GM21723 (cell line): ENCODE data around the gene HSF2BP.
"Not testable (repeated sequence)": the region's sequence is repeated elsewhere in the genome, so short reads cannot be mapped to it uniquely, and the experiment has no call there.

Experiments used
- ATAC-seq: cut with Tn5 transposase; IDR thresholded peaks from one replicate; pipeline ENCODE4 v1.9.1; 2021; ENCODE audit warnings: mild to moderate bottlenecking, moderate library complexity; ENCODE audit not compliant: unreplicated experiment

The HSF2BP gene

DNA sequence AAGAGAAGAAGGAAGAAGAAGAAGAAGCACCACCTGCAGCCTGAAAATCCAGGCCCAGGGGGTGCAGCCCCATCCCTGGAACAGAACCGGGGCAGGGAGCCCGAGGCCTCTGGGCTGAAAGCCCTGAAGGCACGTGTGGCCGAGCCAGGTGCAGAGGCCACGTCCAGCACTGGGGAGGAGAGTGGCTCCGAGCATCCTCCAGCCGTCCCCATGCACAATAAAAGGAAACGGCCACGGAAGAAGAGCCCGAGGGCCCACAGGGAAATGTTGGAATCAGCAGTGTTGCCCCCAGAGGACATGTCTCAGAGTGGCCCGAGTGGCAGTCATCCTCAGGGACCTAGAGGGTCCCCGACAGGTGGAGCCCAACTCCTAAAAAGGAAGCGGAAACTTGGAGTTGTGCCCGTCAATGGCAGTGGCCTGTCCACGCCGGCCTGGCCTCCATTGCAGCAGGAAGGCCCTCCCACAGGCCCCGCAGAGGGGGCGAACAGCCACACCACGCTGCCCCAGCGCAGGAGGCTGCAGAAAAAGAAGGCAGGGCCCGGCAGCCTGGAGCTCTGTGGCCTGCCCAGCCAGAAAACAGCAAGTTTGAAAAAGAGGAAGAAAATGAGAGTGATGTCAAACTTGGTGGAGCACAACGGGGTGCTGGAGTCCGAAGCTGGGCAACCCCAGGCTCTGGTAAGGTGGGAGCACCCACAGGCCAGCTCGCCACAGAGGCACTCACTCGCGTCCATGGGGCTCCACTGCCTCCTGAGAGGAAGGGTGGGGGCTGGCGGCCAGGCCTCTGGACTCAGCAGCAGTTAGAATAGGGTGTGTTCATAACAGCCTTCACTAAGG is 28.5 kb upstream of the HSF2BP start:
- no peak for ATAC-seq

DNA sequence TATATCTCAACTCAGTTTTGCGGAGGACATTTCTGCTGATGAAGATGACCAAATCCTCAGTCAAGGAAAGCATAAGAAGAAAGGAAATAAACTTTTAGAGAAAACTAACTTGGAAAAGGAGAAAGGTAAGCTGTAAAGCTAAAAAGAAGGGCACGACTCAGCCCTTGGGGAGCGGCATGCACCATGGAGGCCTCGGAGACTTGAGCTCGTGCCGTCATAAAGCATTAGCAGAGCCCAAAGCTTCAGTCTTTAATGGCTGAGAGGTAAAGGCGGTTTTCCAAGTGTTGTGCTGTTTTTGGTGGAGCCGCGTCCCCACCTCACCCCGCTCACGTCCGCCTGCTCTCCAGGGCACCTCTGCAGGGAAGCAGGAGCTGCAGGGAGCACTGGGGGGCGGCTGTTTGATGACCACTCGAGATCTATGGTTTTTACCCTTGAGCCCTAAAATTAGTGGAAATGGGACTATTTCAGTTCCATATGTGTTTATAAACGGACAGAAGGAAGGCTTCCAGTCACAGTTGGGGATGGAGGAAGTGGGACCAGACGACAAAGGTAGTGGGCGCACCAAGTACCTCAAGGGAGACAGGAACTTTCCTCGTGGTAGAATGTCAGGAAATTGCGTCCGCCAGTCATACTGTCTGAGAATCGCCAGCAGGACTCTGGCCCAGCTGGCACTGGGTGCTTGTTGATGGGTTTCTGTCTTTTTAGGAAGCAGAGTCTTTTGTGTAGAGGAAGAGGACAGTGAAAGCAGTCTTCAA is 27.7 kb upstream of the HSF2BP start:
- no peak for ATAC-seq

DNA sequence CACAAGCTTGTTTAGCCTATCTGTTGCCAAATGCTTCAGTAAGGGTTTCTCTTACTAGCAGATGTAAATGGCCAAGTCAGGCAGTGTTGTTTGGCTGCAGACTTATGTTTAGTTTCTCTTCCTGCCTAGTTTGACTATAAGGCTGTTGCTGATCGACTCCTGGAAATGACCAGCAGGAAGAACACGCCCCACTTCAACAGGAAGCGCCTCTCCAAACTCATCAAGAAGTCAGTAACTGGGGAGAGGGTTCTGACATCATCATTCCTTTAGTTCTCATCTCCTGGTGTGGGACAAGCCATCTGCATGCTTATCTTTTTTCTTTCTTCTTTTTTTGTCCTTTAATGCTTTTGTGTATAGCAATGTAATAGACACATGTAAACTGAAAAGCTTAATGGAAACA is 25.1 kb upstream of the HSF2BP start:
- no peak for ATAC-seq

DNA sequence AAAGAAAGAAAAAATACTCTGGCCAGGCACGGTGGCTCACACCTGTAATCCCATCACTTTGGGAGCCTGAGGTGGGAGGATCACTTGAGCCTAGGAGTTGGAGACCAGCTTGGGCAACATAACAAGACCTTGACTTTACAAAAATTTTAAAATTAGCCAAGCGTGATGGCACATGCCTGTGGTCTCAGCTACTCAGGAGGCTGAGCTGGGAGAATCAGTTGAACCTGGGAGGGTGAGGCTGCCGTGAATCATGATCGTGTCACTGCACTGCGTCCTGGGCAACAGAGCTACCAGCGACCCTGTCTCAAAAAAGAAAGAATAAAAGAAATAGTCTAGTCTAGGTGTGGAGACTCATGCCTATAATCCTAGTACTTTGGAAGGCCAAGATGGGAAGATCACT is 22.4 kb upstream of the HSF2BP start:
- no peak for ATAC-seq

DNA sequence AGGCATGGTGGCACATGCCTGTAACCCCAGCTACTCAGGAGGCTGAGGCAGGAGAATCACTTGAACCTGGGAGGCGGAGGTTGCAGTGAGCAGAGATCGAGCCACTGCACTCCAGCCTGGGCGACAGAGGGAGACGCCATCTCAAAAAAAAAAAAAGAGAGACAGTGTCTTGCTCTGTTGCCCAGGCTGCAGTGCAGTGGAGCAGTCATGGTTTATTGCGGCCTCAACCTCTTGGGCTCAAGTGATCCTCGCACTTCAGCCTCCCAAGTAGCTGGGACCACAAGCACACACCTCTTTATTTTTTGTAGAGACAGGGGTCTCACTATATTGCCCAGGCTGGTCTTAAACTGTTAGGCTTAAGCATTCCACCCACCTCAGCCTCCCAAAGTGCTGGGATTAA is 21.1 kb upstream of the HSF2BP start:
- ATAC-seq = not testable (repeated sequence)

DNA sequence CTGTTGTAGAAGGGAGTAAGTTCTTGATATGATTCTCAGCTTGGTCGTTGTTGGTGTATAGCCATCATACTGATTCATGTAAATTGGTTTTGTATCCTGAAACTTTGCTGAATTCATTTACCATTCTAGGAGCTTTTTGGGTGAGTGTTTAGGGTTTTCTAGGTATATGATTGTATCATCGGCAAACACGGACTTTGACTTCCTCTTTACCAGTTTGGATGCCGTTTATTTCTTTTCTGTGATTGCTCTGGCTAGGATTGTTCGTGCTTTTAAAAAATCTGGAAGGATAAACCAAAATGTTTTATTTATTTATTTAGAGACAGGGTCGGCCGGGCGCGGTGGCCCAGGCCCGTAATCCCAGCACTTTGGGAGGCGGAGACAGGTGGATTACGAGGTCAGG is 20.7 kb upstream of the HSF2BP start:
- no peak for ATAC-seq

DNA sequence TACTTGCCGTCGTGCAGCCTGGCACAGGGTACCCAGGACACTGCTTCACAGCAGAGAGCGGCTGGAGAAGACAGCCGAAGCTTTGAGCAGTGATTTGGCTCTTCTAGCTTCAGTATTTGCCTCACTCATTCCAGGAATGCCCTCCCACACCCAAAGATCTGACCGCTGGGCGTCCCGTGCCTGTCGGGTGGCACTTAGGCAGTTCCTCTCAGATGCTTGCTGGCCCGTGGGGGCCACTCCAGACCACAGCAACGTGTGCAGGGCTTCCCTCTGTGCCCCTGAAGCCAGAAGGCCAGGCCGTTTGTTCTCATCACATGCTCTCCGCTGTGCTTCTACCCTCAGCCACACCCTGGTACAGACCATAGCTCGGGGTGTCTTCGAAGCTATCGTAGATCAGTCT is 17.1 kb upstream of the HSF2BP start:
- no peak for ATAC-seq

DNA sequence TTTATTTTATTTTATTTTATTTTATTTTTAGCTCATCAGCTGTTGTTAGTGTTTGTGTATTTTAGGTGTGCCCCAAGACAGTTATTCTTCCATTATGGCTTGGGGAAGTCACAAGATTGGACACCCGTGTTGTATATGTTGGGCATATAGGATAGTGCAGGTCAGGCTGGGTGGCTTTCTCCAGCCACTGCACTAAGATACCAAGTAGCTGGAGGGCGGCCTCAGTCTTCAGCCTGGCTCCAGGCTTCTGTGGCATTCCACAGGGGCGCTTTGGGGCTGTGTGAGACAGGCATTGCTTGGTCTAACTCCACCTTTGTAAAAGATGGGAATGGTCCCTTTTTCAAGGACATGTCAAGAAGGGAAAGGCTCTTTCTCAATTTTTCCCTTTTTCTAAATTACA is 16.6 kb upstream of the HSF2BP start:
- no peak for ATAC-seq

DNA sequence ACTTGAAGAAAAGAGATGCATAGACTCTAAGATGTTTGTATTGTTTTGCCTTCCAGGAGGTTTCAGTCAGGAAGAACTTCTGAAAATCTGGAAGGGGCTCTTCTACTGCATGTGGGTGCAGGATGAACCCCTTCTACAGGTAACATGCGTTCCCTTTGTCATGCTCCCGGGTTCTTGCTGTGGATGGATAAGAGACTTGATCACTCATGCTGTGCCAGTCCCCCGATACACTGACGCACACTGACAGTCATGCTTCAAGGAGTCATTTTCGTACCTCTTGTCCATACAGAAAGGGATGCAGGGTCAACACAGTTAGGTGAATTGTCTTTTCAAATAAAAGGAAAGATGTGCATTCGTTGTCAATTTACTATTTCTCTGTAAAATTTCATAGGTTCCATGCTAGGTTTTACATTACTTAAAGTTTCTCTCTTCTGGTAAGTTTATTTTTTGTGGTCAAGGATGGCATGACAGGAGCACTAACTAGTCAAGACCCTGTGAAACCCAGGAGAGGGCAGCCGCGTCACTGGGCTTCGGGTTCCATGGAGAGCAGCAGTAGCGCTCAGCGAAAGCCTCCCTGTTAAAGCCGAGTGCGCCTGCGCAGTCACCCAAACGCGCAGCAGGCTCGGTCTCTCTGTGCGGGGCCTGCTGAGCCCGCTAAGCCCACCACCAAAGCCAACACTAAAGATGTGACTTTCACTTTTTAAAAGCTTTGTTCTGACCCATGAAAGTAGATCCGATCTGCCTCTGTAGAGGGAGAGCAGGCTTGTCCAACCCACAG is 10.7 kb upstream of the HSF2BP start:
- no peak for ATAC-seq

DNA sequence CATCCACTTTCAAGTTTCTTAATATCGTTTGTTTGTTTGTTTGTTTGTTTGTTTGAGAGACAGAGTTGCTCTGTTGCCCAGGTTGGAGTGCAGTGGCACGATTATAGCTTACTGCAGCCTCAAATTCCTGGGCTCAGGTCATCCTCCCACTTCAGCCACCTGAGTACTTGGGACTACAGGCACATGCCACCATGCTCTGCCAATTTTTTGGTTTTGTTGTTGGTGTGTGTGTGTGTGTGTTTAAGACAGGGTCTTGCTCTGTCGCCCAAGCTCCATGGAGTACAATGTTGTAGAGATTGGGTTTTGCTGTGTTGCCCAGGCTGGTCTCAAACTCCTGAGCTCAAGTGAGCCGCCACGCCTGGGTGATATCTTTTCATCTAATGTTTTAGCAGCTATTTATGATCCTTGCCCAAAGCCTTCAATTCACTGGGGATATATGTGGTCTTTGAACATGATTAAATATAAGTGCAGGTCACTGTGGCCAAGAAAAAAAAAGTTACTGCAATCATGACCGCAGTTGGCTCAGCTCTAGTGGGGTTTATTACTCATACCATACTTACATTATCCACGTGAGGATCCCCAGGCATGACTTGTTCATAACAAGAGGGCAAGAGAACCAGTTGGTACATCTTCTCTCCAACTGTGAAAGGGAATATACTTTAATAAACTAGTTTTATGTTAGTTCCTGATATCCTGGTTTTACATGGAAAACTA is 8.1 kb upstream of the HSF2BP start:
- no peak for ATAC-seq

DNA sequence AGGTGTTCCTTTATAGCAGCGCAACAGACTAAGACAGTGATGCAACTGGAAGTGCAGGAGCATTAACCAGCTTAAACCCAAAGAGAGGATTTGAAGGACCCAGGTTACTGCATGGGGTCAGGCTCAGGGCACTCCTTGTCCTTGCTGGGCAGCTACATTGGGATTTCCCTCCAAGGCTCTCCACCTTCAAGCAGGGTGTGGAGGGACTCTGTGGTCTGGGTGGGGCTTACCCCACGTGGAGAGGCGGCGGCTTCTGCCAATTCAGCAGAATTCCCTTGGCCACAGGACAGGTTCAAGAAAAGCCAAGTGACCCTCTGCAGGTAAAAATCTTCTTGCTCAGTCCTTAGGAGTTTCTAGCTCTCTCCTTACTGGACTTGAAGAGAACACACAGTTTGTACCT is 6.6 kb upstream of the HSF2BP start:
- ATAC-seq = no peak

DNA sequence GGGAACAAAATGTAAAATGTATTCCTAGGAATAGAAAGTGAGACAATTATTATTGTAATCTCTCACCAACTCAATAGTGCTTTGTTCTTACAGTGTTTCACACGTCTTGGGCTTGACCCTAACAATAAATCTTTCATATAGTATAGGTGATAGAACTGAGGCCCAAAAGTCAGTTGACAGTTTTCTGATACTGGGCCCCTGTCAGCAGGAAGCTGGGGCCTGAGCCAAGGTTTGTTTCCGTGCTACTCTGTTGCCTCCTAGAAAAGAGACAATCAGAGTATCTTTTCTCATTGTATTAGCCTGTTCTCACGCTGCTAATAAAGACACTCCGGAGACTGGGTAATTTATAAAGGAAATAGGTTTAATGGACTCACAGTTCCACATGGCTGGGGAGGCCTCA is 5.1 kb upstream of the HSF2BP start:
- no peak for ATAC-seq

DNA sequence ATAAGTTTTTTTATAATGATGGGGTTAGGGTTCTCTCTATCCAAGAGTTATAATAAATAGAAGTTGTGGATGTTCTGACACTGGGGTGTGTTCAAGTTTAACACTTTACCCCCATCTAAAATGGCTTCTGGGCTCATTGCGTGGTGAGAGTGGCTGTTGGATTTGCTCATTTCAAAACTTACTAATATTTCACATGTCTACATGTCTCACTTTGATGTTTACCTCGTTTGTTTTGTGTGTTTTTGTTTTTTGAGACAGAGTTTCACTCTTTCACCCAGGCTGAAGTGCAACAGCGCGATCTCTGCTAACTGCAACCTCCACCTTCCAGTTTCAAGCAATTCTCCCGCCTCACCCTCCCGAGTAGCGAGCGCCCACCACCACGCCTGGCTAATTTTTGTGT is 3.7 kb upstream of the HSF2BP start:
- ATAC-seq = no peak

DNA sequence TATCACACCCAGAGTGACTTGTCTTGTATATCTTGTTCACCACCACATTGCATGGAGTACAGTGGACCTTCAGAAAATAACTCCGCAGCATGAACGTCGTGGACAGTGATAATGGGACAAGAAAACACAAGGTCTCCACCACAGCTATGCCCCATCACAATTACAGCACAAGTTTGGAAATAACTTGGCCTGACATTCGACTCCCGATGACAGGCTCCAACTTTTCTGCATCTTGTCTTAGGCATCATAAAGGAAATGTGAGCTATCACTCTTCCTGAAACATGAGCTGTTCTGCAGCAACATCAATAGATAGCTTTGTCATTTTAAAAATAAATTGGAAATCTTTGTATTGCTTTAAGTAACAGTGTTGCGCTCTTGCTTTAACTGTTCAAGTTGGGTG is 3.0 kb upstream of the HSF2BP start:
- ATAC-seq = no peak

DNA sequence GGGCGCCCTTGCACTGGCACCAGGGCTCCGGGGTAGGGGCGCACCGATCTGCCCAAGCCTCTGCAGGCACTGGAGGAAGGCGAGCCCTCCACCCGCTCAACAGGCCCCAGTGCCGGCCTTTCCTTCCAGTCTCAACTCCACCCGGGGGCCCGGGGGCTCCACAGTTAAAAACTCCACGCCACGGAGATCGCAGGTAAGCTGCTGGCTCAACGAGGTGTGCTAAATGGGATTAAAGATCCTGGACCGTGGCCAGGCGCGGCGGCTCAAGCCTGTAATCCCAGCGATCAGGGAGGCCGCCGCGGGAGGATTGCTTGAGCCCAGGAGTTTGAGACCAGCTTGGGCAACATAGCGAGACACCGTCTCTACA is 536 bp downstream of the HSF2BP start:
- no peak for ATAC-seq

DNA sequence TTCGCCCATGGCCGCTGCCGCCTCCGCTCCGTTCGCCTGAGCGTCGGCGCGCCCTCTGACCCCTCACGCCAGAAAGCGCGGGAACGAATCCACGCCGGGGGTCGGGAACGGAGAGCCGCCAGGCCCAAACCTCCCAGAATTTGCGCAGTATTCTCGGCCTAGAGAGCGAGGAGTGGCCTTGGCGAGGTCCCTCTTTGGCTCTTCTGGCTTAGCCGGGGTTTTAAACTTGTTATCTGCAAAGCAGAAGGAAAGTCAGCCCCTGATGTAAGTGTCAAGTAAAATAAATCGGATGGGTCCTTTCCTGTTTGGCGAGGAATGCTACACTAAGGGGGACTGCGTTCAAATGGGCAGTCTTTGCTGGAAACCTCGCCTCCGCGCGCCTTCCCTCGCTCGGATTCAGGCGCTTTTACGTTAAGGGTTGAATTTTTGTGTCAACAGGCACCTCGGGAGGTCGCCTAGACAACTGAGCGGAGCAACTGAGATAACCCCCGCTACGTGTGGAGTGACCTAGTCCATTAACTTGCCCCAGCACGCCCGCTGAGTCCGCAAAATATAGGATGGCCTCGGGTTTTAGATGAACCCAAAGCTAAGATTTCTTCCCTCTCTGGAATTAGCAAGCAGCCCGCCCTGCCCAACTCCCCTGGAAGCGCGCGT is 1.1 kb downstream of the HSF2BP start:
- no peak for ATAC-seq

DNA sequence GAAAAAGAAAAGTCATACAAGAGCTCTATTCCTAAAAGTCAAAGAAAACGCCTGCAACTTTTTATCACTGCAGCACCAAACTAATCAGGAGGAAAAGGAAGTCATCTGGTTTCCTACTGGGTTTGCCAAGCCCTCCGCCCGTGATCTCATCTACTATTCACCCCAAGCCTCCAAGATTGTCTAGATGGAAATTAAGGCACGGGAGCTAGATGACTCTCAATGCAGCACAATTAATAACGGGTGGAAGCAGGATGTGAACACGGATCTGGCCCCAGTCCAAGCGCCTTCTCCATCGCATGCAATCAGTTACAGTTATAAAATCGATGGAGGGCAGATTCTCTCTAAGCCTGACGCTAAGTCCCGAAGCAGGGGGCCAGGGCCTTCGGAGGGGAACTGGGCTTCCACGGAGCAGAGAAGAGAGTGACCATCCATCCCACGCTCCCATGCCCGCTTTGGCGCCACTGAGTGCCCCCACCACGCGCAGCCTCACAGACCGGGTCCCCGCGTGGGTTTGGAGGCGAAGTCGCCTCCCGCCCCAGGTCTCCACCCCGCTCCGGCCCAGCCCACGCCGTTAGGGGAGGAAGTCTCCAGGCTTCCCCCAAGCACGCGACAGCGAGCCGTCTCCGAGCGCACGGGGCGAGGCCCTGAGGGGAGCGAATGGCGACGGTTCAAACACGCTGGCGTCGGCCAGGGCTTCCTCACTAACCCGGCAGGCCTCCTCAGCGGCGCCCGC is 1.8 kb downstream of the HSF2BP start:
- no peak for ATAC-seq

DNA sequence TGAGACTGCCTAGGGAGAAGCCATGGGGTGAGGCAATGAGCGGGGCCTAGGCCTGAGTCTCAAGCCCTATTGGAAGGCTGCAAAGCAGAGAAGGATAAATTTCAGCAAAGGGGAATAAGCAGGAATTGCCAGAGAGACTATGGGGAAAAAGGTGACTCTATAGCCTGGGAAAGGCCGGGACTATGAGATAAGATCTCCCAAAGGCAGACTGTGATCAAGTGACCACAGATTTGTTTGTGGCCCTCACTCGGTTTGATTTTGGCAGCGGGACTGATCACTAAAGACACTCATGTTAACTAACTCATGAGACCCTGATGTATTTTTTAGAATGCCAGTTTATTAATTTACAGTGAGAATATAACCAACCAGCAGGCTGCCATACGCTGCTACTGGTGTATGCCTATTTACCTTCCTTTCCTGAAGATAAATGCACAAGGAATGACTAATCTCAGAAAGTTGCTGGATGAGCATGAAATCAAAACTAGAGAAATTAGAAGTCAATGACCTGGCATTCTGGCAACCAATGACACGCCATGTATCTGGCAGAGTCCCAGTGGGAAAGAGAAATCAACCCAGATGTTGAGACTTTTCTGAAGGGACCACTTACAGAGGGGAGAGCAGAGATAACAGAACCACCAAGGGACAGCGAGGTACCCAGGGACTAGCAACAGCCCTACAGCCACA is 4.3 kb downstream of the HSF2BP start:
- no peak for ATAC-seq

DNA sequence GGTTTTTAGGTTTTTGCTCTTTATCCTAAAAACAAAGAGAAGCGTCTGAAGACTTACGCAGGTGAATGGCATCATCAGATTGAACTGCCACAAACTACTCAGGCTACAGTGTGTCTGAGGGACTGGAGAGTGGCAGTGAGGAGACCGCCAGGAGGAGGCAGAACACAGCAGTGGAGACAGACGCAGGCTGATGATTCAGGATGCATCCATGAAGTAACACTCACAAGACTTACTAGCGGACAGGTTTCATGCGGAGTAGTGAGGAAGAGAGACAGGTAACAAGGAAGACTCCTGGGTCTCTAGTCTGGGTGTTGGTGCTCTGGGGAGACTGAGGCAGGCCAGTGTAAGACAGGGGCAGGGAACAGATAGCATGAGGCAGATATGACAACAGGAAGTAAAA is 5.7 kb downstream of the HSF2BP start:
- ATAC-seq = no peak
